K562 (cell line): Measurements from ENCODE around the gene WDR18. TPM values are rescaled to one million over a fixed set of nuclear protein-coding genes. Genes with fewer than 3 reads are reported as not detected.

Source experiments
- ATAC-seq: fragments of 200-7000 bp; cut with Tn5 transposase; 3 replicates; pipeline ENCODE4 v1.9.1; 2020; ENCODE audit warnings: moderate library complexity
- BruUV-seq: library from RNA; stranded (reverse); fragments of 400-500 nt; replicated peaks from 2 replicates; lab custom pipeline; 2021; lab: Mats Ljungman, UMichigan
- CTCF ChIA-PET: fragments of 300-600 bp; formaldehyde crosslinking; extraction: SDS; loops from one replicate; lab custom pipeline; 2021; ENCODE audit warnings: low intra/inter-chr PET ratio; lab: Yijun Ruan, JAX
- POLR2A ChIA-PET: fragments of 300-600, 350-650 bp; sonication (Branson Sonifier 250); formaldehyde crosslinking; extraction: SDS; loops from one replicate; lab custom pipeline; 2021; ENCODE audit warnings: antibody characterized with exemption, inconsistent platforms; lab: Yijun Ruan, JAX
- DNase-seq, 4 experiments: peaks; one replicate each; pipeline versions ENCODE4 v3.0.0 to v3.0.0-alpha.2; 2011 to 2018; ENCODE audit warnings: low spot score in 3 of 4, mixed read lengths in 3 of 4; ENCODE audit errors: extremely low read depth in 1 of 4
- FAIRE-seq: peaks from 2 replicates; lab custom pipeline; 2011; peaks lifted over from hg19 to GRCh38; lab: Jason Lieb, UNC
- H2AFZ ChIP-seq: 2 replicates; pipeline ENCODE4 v1.6.0; 2011; ENCODE audit warnings: low read depth, low read length, control low read depth, inconsistent platforms
- H3K27ac ChIP-seq: fragments of 200-600 bp; 3 replicates; pipeline ENCODE4 v1.8.0; 2011; ENCODE audit warnings: low read depth, mild to moderate bottlenecking, control low read depth, inconsistent platforms, low read length, moderate library complexity, mixed read lengths; ENCODE audit errors: extremely low read depth
- H3K27me3 ChIP-seq, 2 experiments: fragments of 300-600 bp in 1 of 2; 2 replicates in 1 of 2; 3 replicates in 1 of 2; pipeline versions ENCODE4 v1.6.0 to v1.8.0; 2011; ENCODE audit warnings: inconsistent platforms in 2 of 2, low read length in 2 of 2, mild to moderate bottlenecking in 1 of 2, mixed read lengths in 1 of 2, moderate library complexity in 1 of 2; ENCODE audit not compliant: control insufficient read depth in 2 of 2, insufficient read depth in 2 of 2
- H3K36me3 ChIP-seq: fragments of 300-600 bp; 3 replicates; pipeline ENCODE4 v1.8.0; 2011; ENCODE audit warnings: mild to moderate bottlenecking, low read length, inconsistent platforms; ENCODE audit not compliant: control insufficient read depth, insufficient read depth
- H3K4me1 ChIP-seq, 2 experiments: fragments of 200-600 bp in 1 of 2; replicated peaks in 1 of 2; 2 replicates in 1 of 2; 3 replicates in 1 of 2; pipeline versions ENCODE4 v1.5.1 to v1.8.0; 2011; ENCODE audit warnings: inconsistent platforms in 2 of 2, low read length in 2 of 2, mild to moderate bottlenecking in 1 of 2, mixed read lengths in 1 of 2, moderate library complexity in 1 of 2; ENCODE audit not compliant: control insufficient read depth in 2 of 2, insufficient read depth in 2 of 2
- H3K4me2 ChIP-seq: 2 replicates; pipeline ENCODE4 v1.6.1; 2011; ENCODE audit warnings: low read length, control low read depth, inconsistent platforms, mixed read lengths; ENCODE audit not compliant: insufficient read depth
- H3K4me3 ChIP-seq: fragments of 200-600 bp; sonication (generic), shearing (Covaris generic); 2 replicates; pipeline ENCODE4 v1.5.1; 2016; ENCODE audit warnings: control low read depth, inconsistent platforms
- H3K79me2 ChIP-seq: fragments of 200-600 bp; 3 replicates; pipeline ENCODE4 v1.8.0; 2011; ENCODE audit warnings: low read length, inconsistent platforms; ENCODE audit not compliant: control insufficient read depth, insufficient read depth
- H3K9ac ChIP-seq, 2 experiments: 2 replicates each; pipeline versions ENCODE4 v1.6.0 to v1.6.1; 2011; ENCODE audit warnings: low read depth in 2 of 2, low read length in 2 of 2, control low read depth in 1 of 2, inconsistent platforms in 1 of 2, mild to moderate bottlenecking in 1 of 2, mixed read lengths in 1 of 2; ENCODE audit not compliant: insufficient read depth in 1 of 2
- H3K9me1 ChIP-seq: one replicate; pipeline ENCODE4 v1.6.0; 2011; ENCODE audit warnings: inconsistent platforms, mild to moderate bottlenecking, low read length, moderate library complexity; ENCODE audit not compliant: control insufficient read depth, insufficient read depth
- H3K9me3 ChIP-seq: replicated peaks from 2 replicates; pipeline ENCODE4 v1.5.1; 2011; ENCODE audit warnings: low read depth, low read length, inconsistent platforms; ENCODE audit not compliant: control insufficient read depth, insufficient read depth
- H4K20me1 ChIP-seq: replicated peaks from 2 replicates; pipeline ENCODE4 v1.6.1; 2011; ENCODE audit warnings: low read length, inconsistent platforms, mixed read lengths; ENCODE audit not compliant: control insufficient read depth, insufficient read depth
- BHLHE40 ChIP-seq: IDR thresholded peaks from 2 replicates; pipeline ENCODE4 v1.6.1; 2011; ENCODE audit warnings: low read length, improper control_type of control experiment
- ETV5 ChIP-seq: sonication (generic); formaldehyde crosslinking; IDR thresholded peaks from 2 replicates; pipeline ENCODE4 v1.4.0; 2020; ENCODE audit warnings: low read depth, mild to moderate bottlenecking, missing genetic modification reagents
- HNRNPL ChIP-seq: fragments of 200-400 bp; formaldehyde crosslinking; IDR thresholded peaks from 2 replicates; pipeline ENCODE4 v1.6.1; 2017; ENCODE audit warnings: low read depth, mild to moderate bottlenecking, low read length
- MXI1 ChIP-seq: IDR thresholded peaks from 2 replicates; pipeline ENCODE4 v1.6.1; 2011; ENCODE audit warnings: low read depth, mild to moderate bottlenecking, improper control_type of control experiment, low read length
- NCOA6 ChIP-seq: fragments of 450-650 bp; IDR thresholded peaks from 2 replicates; pipeline ENCODE4 v1.6.1; 2017; ENCODE audit warnings: mild to moderate bottlenecking
- POLR2G ChIP-seq: fragments of 200-400 bp; formaldehyde crosslinking; IDR thresholded peaks from 2 replicates; pipeline ENCODE4 v1.6.1; 2017; ENCODE audit warnings: low read depth, mild to moderate bottlenecking, antibody characterized with exemption, low read length, moderate library complexity
- PTTG1 ChIP-seq: fragments of 450-650 bp; IDR thresholded peaks from 2 replicates; pipeline ENCODE4 v1.6.1; 2016; ENCODE audit warnings: low read depth, mild to moderate bottlenecking, missing genetic modification characterization, missing compliant biosample characterization
- RBFOX2 ChIP-seq: fragments of 200-400 bp; formaldehyde crosslinking; IDR thresholded peaks from 2 replicates; pipeline ENCODE4 v1.6.1; 2017; ENCODE audit warnings: low read depth, mild to moderate bottlenecking, low read length, moderate library complexity
- RNF219 ChIP-seq: fragments of 250-450 bp; sonication (Bioruptor Pico); IDR thresholded peaks from 2 replicates; pipeline ENCODE4 v1.5.0; 2022; ENCODE audit warnings: mild to moderate bottlenecking
- SREBF2 ChIP-seq: sonication (generic); formaldehyde crosslinking; IDR thresholded peaks from 2 replicates; pipeline ENCODE4 v1.4.0; 2020; ENCODE audit warnings: mild to moderate bottlenecking, missing genetic modification reagents
- ZEB2 ChIP-seq: fragments of 450-650 bp; IDR thresholded peaks from 2 replicates; pipeline ENCODE4 v1.6.1; 2016
- ZNF644 ChIP-seq: fragments of 200-800 bp; sonication (Bioruptor generic); IDR thresholded peaks from 2 replicates; pipeline ENCODE4 v1.6.1; 2016; ENCODE audit warnings: low read depth, missing genetic modification characterization, missing compliant biosample characterization
- WGBS: fragments of 100-300 bp; shearing (Covaris generic); methylation state at CpG from one replicate; pipeline ENCODE4 v1.1.6; 2016; ENCODE audit warnings: low coverage, mixed read lengths; ENCODE audit not compliant: insufficient coverage; ENCODE audit errors: missing lambda C conversion rate; 5-methylcytosine and 5-hydroxymethylcytosine counted together
- in situ Hi-C: fragments of 300-500 bp; cut with MboI; formaldehyde crosslinking; loops from 4 replicates; pipeline ENCODE4 v1.15.0; 2018; ENCODE audit warnings: inconsistent platforms, mixed read lengths
- intact Hi-C: fragments of 100-400 bp; cut with micrococcal nuclease; formaldehyde crosslinking; loops from 2 replicates; pipeline ENCODE4 v1.14.2; 2022
- polyA plus RNA-seq, 8 experiments: library from polyadenylated mRNA; depleted of rRNA in 4 of 8; stranded (reverse) in 5 of 8; unstranded in 3 of 8; fragments of >200 nt; fragmentation: Nextera tagmentation in 2 of 8; fragmentation: Illumina TruSeq in 1 of 8; extraction: Ambion mirVana in 2 of 8; extraction: Trizol in 1 of 8; gene quantifications; 2 replicates each; pipeline versions ENCODE4 v1.2.1 to v1.2.3, GENCODE V29; 2011 to 2014; ENCODE audit warnings: inconsistent platforms in 1 of 8, missing spikeins in 1 of 8
- total RNA-seq, 7 experiments: library from RNA; depleted of rRNA in 6 of 7; stranded (reverse); fragments of >200 nt in 6 of 7; fragmentation: Illumina TruSeq in 2 of 7; extraction: Trizol in 2 of 7; gene quantifications; 2 replicates each; pipeline versions ENCODE4 v1.2.1 to v1.2.3, GENCODE V29; 2011 to 2021; ENCODE audit warnings: low replicate concordance in 1 of 7
- TF ChIP-seq, protein P1 (sequence below): sonication (generic); formaldehyde crosslinking; IDR thresholded peaks from 2 replicates; pipeline ENCODE4 v1.8.1; 2023; ENCODE audit warnings: mild to moderate bottlenecking, missing genetic modification reagents

Gene WDR18
- total and polyA plus RNA-seq, 9 of the 15 experiments (the other 6 are each of a cell fraction or from before 2014, with no cell fraction given) = 0.65 to 181 (median 30.1) TPM

DNA sequence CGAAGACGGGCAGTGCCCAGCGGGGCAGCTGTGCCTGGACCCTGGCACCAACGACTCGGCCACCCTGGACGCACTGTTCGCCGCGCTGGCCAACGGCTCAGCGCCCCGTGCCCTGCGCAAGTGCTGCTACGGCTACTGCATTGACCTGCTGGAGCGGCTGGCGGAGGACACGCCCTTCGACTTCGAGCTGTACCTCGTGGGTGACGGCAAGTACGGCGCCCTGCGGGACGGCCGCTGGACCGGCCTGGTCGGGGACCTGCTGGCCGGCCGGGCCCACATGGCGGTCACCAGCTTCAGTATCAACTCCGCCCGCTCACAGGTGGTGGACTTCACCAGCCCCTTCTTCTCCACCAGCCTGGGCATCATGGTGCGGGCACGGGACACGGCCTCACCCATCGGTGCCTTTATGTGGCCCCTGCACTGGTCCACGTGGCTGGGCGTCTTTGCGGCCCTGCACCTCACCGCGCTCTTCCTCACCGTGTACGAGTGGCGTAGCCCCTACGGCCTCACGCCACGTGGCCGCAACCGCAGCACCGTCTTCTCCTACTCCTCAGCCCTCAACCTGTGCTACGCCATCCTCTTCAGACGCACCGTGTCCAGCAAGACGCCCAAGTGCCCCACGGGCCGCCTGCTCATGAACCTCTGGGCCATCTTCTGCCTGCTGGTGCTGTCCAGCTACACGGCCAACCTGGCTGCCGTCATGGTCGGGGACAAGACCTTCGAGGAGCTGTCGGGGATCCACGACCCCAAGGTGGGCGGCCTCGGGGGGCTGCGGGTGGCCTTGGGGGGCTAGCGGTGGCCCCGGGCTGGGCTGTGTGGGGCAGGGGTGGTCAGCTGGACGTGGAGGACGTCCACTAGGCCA lies 20.9 kb downstream of the WDR18 start:
- POLR2A ChIA-PET = interaction anchor here (1.7 to 2.1 kb wide), 2 partner anchors 9 to 21 kb away, joined by 5 to 6 read pairs; partner anchors contain the start of gene CNN2
- FAIRE-seq = no peak

More for the DNA sequence above, 20.9 kb downstream of the WDR18 start:
- Histone ChIP-seq H3K9me3 (no peaks in the 10 kb centered on the region), H3K27me3 (no peaks in the 10 kb centered on the region), H3K9me1 (no peaks in the 10 kb centered on the region), H3K4me3 (no peak overlapping the region), H3K4me1 (peaks cover 0 to 74% of the 10 kb centered on the region in 2 experiments; a peak in 4 of 5 replicates), H3K4me2 (no peak overlapping the region), H3K27ac (no peak overlapping the region), H2AFZ (no peak overlapping the region), H4K20me1 (no peaks in the 10 kb centered on the region)
- in situ Hi-C loops (no loop called here), intact Hi-C loops (no loop called here)
- no peak for DNase-seq
- no TSS peak for BruUV-seq
- CTCF ChIA-PET = interaction anchor here (1.2 kb wide), 1 partner anchor 83 kb away, joined by 4 read pairs; no protein-coding TSS in a partner anchor
- WGBS = 81% methylated on average over 44 of the region's 70 CpGs
- no peak for TF ChIP-seq RNF219
- 0 out of 2 replicates have a peak, but pooled peaks have one; percentile 33 for TF ChIP-seq RBFOX2
- TF ChIP-seq POLR2G = peak; percentile 60
- TF ChIP-seq, protein P1, sequence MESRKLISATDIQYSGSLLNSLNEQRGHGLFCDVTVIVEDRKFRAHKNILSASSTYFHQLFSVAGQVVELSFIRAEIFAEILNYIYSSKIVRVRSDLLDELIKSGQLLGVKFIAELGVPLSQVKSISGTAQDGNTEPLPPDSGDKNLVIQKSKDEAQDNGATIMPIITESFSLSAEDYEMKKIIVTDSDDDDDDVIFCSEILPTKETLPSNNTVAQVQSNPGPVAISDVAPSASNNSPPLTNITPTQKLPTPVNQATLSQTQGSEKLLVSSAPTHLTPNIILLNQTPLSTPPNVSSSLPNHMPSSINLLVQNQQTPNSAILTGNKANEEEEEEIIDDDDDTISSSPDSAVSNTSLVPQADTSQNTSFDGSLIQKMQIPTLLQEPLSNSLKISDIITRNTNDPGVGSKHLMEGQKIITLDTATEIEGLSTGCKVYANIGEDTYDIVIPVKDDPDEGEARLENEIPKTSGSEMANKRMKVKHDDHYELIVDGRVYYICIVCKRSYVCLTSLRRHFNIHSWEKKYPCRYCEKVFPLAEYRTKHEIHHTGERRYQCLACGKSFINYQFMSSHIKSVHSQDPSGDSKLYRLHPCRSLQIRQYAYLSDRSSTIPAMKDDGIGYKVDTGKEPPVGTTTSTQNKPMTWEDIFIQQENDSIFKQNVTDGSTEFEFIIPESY (CRISPR knock-in tag) = peak; percentile 94
- TF ChIP-seq NCOA6 = no peak
- no peak for TF ChIP-seq ZNF644 (tag)
- TF ChIP-seq HNRNPL = peak; percentile 95
- TF ChIP-seq MXI1 = no peak
- no peak for TF ChIP-seq BHLHE40
- TF ChIP-seq SREBF2 (CRISPR knock-in tag) = no peak
- TF ChIP-seq ETV5 = no peak
- no peak for TF ChIP-seq ZEB2
- no peak for TF ChIP-seq PTTG1 (tag)
- TF ChIP-seq, all 486 proteins: peak for 4
- Histone ChIP-seq H3K79me2 (no peaks in the 10 kb centered on the region), H3K9ac (no peak overlapping the region), H3K36me3 (peaks cover 9% of the 10 kb centered on the region; the same call in 1 of the 3 replicates)
- ATAC-seq = no peak
